ENCODE data around the gene CNST.

Gene CNST

GRCh38 chr1:246572785-246573184 lies 6.5 kb downstream of the CNST start:
- TF ChIP-seq SIN3A (IDR thresholded peaks at IDR 0.05; ENCODE audit: borderline replicate concordance, insufficient read depth, low read length), result no peak
- TF ChIP-seq FOXP2 (optimal IDR thresholded peaks at IDR 0.05; ENCODE audit: borderline replicate concordance, extremely low read depth, extremely low read length, insufficient read depth), result no peak
- TF ChIP-seq TAF1 (IDR thresholded peaks at IDR 0.05; ENCODE audit: borderline replicate concordance, insufficient read depth, low read length), result no peak

DNA sequence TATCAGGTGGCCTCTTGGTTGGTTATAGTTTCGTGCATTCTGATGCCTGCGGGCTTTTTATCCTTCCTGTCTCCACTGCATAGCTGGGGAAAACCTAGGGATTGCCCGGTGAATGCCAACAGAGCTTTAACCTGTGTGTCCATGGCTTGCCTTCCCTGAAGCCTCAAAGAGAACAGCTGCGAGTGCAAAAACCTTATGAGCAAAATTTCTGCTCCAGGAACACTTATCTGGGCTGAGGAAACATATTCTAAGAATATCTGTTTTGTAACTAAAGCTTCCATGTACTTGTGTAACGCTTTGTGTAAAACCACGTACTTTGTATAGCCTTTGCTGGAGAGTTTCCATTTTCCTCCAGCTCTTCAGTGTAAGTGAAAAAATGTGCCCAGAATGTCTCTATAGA lies 7.2 kb downstream of the CNST start:
- TF ChIP-seq FOXP2 (optimal IDR thresholded peaks at IDR 0.05; ENCODE audit: borderline replicate concordance, extremely low read depth, extremely low read length, insufficient read depth), result no peak
- TF ChIP-seq, protein P1, sequence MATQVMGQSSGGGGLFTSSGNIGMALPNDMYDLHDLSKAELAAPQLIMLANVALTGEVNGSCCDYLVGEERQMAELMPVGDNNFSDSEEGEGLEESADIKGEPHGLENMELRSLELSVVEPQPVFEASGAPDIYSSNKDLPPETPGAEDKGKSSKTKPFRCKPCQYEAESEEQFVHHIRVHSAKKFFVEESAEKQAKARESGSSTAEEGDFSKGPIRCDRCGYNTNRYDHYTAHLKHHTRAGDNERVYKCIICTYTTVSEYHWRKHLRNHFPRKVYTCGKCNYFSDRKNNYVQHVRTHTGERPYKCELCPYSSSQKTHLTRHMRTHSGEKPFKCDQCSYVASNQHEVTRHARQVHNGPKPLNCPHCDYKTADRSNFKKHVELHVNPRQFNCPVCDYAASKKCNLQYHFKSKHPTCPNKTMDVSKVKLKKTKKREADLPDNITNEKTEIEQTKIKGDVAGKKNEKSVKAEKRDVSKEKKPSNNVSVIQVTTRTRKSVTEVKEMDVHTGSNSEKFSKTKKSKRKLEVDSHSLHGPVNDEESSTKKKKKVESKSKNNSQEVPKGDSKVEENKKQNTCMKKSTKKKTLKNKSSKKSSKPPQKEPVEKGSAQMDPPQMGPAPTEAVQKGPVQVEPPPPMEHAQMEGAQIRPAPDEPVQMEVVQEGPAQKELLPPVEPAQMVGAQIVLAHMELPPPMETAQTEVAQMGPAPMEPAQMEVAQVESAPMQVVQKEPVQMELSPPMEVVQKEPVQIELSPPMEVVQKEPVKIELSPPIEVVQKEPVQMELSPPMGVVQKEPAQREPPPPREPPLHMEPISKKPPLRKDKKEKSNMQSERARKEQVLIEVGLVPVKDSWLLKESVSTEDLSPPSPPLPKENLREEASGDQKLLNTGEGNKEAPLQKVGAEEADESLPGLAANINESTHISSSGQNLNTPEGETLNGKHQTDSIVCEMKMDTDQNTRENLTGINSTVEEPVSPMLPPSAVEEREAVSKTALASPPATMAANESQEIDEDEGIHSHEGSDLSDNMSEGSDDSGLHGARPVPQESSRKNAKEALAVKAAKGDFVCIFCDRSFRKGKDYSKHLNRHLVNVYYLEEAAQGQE (IDR thresholded peaks at IDR 0.05; ENCODE audit: insufficient read depth in 1 of 2, low read depth in 2 of 2, low read length in 2 of 2), result no peak
- no peak for TF ChIP-seq SIN3A (IDR thresholded peaks at IDR 0.05; ENCODE audit: borderline replicate concordance, insufficient read depth, low read length)
- no peak for TF ChIP-seq POLR2AphosphoS5 (IDR thresholded peaks at IDR 0.05; ENCODE audit: low read depth, low read length)

DNA sequence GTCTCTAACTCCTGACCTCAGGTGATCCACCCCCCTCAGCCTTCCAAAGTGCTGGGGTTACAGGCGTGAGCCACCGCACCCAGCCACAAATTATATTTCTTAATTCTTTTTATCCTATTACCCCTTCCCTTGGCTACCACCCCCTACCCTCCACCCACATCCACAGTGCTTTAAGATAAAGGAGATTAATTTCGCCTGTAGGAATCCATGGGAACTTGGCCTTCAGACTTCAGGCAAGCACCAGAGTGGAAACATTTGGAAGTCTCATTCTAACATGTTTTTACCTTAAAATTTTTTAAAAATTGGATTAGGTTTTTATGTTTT lies 10.4 kb downstream of the CNST start:
- TF ChIP-seq POLR2AphosphoS5 (IDR thresholded peaks at IDR 0.05; ENCODE audit: low read depth, low read length) (no peak), FOXP2 (optimal IDR thresholded peaks at IDR 0.05; ENCODE audit: borderline replicate concordance, extremely low read depth, extremely low read length, insufficient read depth) (no peak), SIN3A (IDR thresholded peaks at IDR 0.05; ENCODE audit: borderline replicate concordance, insufficient read depth, low read length) (no peak)

- TF ChIP-seq, protein P1 (IDR thresholded peaks at IDR 0.05; ENCODE audit: insufficient read depth in 1 of 2, low read depth in 2 of 2, low read length in 2 of 2), result no peak
- TF ChIP-seq POLR2AphosphoS5 (IDR thresholded peaks at IDR 0.05; ENCODE audit: low read depth, low read length) (no peak), SIN3A (IDR thresholded peaks at IDR 0.05; ENCODE audit: borderline replicate concordance, insufficient read depth, low read length) (no peak), FOXP2 (optimal IDR thresholded peaks at IDR 0.05; ENCODE audit: borderline replicate concordance, extremely low read depth, extremely low read length, insufficient read depth) (no peak), TAF1 (IDR thresholded peaks at IDR 0.05; ENCODE audit: borderline replicate concordance, insufficient read depth, low read length) (no peak)
Observed at GRCh38 chr1:246577082-246577719, 10.9 kb downstream of the CNST start.

GRCh38 chr1:246577720-246578106 lies 11.5 kb downstream of the CNST start:
- TF ChIP-seq FOXP2 (optimal IDR thresholded peaks at IDR 0.05; ENCODE audit: borderline replicate concordance, extremely low read depth, extremely low read length, insufficient read depth) (no peak), SIN3A (IDR thresholded peaks at IDR 0.05; ENCODE audit: borderline replicate concordance, insufficient read depth, low read length) (no peak), TAF1 (IDR thresholded peaks at IDR 0.05; ENCODE audit: borderline replicate concordance, insufficient read depth, low read length) (no peak)
- TF ChIP-seq, protein P1 (IDR thresholded peaks at IDR 0.05; ENCODE audit: insufficient read depth in 1 of 2, low read depth in 2 of 2, low read length in 2 of 2), result no peak

DNA sequence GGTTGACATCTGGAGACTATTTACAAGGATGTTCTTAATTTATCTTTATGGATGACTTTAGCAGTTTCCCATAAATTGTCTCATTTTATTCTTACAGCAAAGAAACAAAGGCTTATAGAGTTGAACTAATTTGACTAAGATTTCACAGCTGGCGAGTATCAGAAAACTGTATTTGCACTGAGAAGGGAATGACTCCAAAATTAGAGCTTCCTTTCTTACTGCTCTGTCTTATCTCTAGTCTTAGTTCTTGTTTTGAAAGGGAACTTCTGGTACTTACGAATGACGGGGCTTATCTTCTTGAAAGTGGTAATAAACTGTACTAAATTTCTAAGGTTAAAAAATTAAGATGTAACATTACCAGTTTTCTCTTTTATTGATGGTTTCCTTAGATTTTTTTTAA lies 13.6 kb downstream of the CNST start:
- no peak for TF ChIP-seq SIN3A (IDR thresholded peaks at IDR 0.05; ENCODE audit: borderline replicate concordance, insufficient read depth, low read length)
- TF ChIP-seq, protein P1 (IDR thresholded peaks at IDR 0.05; ENCODE audit: insufficient read depth in 1 of 2, low read depth in 2 of 2, low read length in 2 of 2), result no peak
- TF ChIP-seq FOXP2 (optimal IDR thresholded peaks at IDR 0.05; ENCODE audit: borderline replicate concordance, extremely low read depth, extremely low read length, insufficient read depth), result no peak
- no peak for TF ChIP-seq POLR2AphosphoS5 (IDR thresholded peaks at IDR 0.05; ENCODE audit: low read depth, low read length)
- no peak for TF ChIP-seq TAF1 (IDR thresholded peaks at IDR 0.05; ENCODE audit: borderline replicate concordance, insufficient read depth, low read length)
